Uterus (tissue), 4 donors: ENCODE data around the gene ATXN7L2. TPM values are rescaled to one million over a fixed set of nuclear protein-coding genes. Genes with fewer than 3 reads are reported as not detected.

Experiments used
- DNase-seq, 2 donors: peaks; one replicate each; pipeline ENCODE4 v3.0.0-alpha.2; 2019 to 2020
- H3K27ac ChIP-seq, 2 donors: fragments of 200-600 bp; sonication (generic); 1 replicate in 1 of 2; 2 replicates in 1 of 2; pipeline ENCODE4 v1.5.1; 2016 to 2018
- H3K27me3 ChIP-seq, 2 donors: fragments of 200-600 bp; sonication (generic); one replicate each; pipeline ENCODE4 v1.5.1; 2018 to 2019; ENCODE audit warnings: control low read depth in 1 of 2
- H3K36me3 ChIP-seq, 2 donors: fragments of 200-600 bp; sonication (generic); one replicate each; pipeline ENCODE4 v1.5.1; 2019; ENCODE audit warnings: control low read depth in 1 of 2
- H3K4me1 ChIP-seq, 2 donors: fragments of 200-600 bp; sonication (generic); one replicate each; pipeline ENCODE4 v1.5.1; 2018 to 2019; ENCODE audit warnings: control low read depth in 1 of 2
- H3K4me3 ChIP-seq, 2 donors: fragments of 200-600 bp; sonication (generic); 1 replicate in 1 of 2; 2 replicates in 1 of 2; pipeline ENCODE4 v1.5.1; 2018 to 2019; ENCODE audit warnings: mild to moderate bottlenecking in 1 of 2
- H3K9me3 ChIP-seq, 2 donors: fragments of 200-600 bp; sonication (generic); one replicate each; pipeline ENCODE4 v1.5.1; 2019; ENCODE audit warnings: control low read depth in 1 of 2
- POLR2A ChIP-seq, 2 donors: fragments of 450-650 bp; IDR thresholded peaks; one replicate each; pipeline ENCODE4 v1.6.1; 2016; ENCODE audit warnings: antibody characterized with exemption in 2 of 2, mild to moderate bottlenecking in 1 of 2, moderate library complexity in 1 of 2
- intact Hi-C: fragments of 100-400 bp; cut with DNase I; formaldehyde crosslinking; loops from one replicate; pipeline ENCODE4 v1.15.1; 2023; ENCODE audit warnings: low total_unique reads
- total RNA-seq, 4 donors: library from RNA; depleted of rRNA in 3 of 4; stranded (reverse); fragments of >200 nt in 3 of 4; gene quantifications; one replicate each; pipeline versions ENCODE4 v1.1.0 to v1.2.4, GENCODE V29; 2014 to 2023
- TF ChIP-seq, protein P1 (sequence below), 4 experiments: fragments of 200-600 bp in 2 of 4; fragments of 450-650 bp in 2 of 4; sonication (generic) in 2 of 4; IDR thresholded peaks; one replicate each; pipeline ENCODE4 v1.5.1; 2016 to 2019; ENCODE audit warnings: antibody characterized with exemption in 4 of 4, mild to moderate bottlenecking in 2 of 4, moderate library complexity in 1 of 4
- donor health status: DM: yes; HTN: yes; CAD: no.

The ATXN7L2 gene
- total RNA-seq, 4 donors from 2014 or later: 4.1 to 6.7 (median 4.7) TPM

DNA sequence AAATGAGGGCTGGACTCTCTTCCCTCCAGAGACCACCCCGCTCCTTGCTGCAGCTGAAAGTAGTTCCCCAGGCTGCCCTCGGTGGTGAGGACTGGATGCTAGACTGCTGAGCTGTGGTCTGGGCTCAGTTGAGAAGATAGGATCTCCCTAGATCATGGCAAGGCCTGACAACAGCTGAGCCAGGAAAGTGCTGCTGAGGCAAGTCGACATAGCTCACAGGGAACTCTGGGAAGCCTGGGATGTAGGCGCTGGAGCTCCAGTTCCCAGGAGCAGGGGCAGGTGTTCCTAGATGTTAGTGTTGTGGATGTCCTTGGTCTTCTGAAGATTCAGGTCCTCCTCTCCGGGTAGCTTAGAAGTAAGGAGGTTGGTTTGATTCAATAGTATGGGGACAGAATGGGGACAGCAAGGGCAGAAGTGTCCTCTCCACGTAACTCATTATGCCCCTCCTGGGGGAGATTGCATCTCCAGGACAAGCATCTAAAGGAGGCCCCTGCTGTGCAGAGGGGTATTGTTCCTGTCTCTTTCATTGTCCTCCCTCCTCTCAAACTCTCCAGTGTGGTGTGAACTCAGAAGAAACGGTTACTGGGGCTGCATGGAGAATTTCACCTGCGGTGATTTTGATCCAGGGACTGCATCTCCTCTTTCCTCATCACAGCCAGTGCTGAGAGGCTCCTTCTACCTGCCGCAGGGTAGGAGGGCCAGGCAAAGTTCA is 13.9 kb downstream of the ATXN7L2 start:
- Histone ChIP-seq H3K36me3 (no peaks in the 10 kb centered on the region), H3K4me1 (peaks cover 0 to 5% of the 10 kb centered on the region in 2 donors), H3K4me3 (no peak overlapping the region), H3K9me3 (no peaks in the 10 kb centered on the region), H3K27ac (peak overlapping the region in 1 of 2 donors; percentile 8), H3K27me3 (no peaks in the 10 kb centered on the region)
- DNase-seq: no peak
- intact Hi-C loops: no loop called here
- TF ChIP-seq, protein P1, sequence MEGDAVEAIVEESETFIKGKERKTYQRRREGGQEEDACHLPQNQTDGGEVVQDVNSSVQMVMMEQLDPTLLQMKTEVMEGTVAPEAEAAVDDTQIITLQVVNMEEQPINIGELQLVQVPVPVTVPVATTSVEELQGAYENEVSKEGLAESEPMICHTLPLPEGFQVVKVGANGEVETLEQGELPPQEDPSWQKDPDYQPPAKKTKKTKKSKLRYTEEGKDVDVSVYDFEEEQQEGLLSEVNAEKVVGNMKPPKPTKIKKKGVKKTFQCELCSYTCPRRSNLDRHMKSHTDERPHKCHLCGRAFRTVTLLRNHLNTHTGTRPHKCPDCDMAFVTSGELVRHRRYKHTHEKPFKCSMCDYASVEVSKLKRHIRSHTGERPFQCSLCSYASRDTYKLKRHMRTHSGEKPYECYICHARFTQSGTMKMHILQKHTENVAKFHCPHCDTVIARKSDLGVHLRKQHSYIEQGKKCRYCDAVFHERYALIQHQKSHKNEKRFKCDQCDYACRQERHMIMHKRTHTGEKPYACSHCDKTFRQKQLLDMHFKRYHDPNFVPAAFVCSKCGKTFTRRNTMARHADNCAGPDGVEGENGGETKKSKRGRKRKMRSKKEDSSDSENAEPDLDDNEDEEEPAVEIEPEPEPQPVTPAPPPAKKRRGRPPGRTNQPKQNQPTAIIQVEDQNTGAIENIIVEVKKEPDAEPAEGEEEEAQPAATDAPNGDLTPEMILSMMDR (IDR thresholded peaks at IDR 0.05): no peak
- TF ChIP-seq POLR2A (IDR thresholded peaks at IDR 0.05): no peak

DNA sequence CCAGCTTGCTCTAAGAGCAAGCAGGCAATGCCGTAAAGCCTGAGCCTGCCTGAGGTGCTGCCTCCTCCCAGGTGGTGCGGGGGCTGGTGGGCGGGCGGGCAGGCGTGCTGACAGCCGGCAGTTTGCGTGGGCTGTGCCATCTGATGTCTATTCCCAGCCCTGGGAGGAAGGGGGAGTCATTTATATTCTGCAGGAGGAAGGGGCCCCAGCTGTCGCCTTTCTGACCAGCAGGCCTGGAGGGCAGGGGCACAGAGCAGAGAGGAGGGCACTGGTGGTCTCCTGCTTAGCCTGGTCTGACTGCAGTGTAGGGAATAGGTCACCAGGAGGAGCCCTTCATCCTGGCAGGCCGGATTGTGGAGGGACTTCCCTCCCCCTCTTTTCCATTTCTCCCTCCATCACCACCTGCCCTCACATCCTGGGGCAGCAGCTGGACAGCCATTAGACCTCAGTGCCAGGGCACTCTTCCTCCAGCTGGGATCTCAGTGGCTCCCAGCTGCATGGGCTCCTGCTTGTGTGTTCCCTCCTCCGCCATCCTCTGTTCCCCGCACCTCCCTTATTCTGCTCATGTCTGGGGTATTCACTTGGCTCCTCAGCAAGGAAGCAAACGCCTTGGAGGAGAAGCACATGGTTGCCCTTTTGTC is 14.6 kb downstream of the ATXN7L2 start:
- TF ChIP-seq POLR2A (IDR thresholded peaks at IDR 0.05): no peak
- TF ChIP-seq, protein P1 (IDR thresholded peaks at IDR 0.05): peak; percentile 44 to 62 (median 51)
- peaks cover 0 to 5% of the 10 kb centered on the region in 2 donors for H3K4me1 ChIP-seq
- H3K4me3 ChIP-seq: no peak overlapping the region
- H3K27me3 ChIP-seq: no peaks in the 10 kb centered on the region
- H3K36me3 ChIP-seq: no peaks in the 10 kb centered on the region
- peak overlapping the region in 1 of 2 donors; percentile 8 for H3K27ac ChIP-seq
- no peak for DNase-seq
- H3K9me3 ChIP-seq: no peaks in the 10 kb centered on the region
- intact Hi-C loops: no loop called here

DNA sequence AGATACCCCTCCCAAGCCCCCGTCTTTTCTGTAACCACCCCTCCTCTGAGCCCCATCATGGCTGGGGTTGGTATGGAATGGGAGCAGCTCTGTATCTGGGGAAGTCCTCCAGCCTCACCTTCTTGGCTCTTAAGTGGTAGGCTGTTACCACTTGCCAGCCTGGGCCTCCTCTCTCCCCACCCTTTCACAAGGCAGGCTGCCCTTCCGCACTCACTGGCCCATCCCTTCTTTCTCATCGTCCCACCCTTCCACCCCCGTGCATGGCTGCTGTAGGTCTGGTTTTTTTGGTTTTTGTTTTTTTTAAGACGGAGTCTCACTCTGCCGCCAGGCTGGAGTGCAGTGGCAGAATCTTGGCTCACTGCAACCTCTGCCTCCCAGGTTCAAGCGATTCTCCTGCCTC is 15.4 kb downstream of the ATXN7L2 start:
- no peak for DNase-seq
- Histone ChIP-seq H3K36me3 (no peaks in the 10 kb centered on the region), H3K27ac (no peak overlapping the region), H3K27me3 (no peaks in the 10 kb centered on the region), H3K4me3 (no peak overlapping the region), H3K4me1 (peaks cover 0 to 5% of the 10 kb centered on the region in 2 donors), H3K9me3 (no peaks in the 10 kb centered on the region)
- TF ChIP-seq, protein P1 (IDR thresholded peaks at IDR 0.05): no peak
- TF ChIP-seq POLR2A (IDR thresholded peaks at IDR 0.05): no peak
- intact Hi-C loops: no loop called here

DNA sequence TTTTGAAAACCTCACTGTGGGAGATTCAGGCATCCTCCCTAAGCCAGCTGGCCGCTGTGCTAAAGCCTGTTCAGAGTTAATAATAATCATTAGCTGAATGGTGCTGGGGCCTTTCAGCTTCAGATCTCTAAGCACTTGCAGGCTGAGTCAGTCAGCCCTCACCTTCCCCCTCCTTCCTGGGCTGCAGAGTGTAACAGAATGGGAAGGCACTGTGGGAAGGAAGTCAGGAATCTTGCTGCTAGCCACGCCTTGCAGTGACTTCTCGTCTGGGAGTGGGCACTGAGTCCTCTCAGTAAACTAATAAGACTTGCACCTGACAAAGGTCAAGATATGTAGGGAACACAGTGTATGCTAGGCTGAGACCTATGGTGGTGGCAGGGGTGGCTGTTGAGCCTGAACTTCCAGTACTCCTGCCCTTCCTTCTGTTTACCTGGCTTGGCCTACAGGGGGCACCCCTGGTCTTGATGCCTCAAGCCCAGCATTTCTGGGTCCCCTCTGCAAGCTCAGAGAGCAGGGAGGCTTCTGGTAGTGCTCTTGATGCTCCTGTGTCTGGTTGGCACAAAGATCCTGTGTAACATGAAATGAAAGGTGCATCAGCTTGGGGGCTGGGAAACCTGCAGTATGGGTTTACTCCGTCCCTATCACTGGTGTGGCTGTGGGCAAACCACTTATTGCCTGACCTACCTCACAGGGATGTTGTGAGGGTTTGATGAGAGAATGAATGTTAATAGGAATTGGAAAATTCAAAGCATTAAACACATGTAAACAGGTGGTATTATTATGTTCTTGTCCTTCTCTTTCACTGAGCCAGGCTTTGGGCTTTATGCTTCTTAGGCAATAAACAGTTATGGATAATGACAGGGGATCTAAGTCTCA is 16.2 kb downstream of the ATXN7L2 start:
- H3K36me3 ChIP-seq: no peaks in the 10 kb centered on the region
- H3K9me3 ChIP-seq: no peaks in the 10 kb centered on the region
- peak overlapping the region in 1 of 2 donors; percentile 5 for H3K27ac ChIP-seq
- no peaks in the 10 kb centered on the region for H3K27me3 ChIP-seq
- no peak for DNase-seq
- intact Hi-C loops: no loop called here
- H3K4me1 ChIP-seq: peaks cover 0 to 5% of the 10 kb centered on the region in 2 donors
- no peak overlapping the region for H3K4me3 ChIP-seq
- no peak for TF ChIP-seq POLR2A (IDR thresholded peaks at IDR 0.05)
- TF ChIP-seq, protein P1 (IDR thresholded peaks at IDR 0.05): peak in 1 of 4 experiments; percentile 14
